SK-N-SH (cell line): ENCODE data around the gene ASAP3.

Source experiments
- CTCF ChIP-seq: fragments of 200-600 bp; sonication (generic); IDR thresholded peaks from 2 replicates; pipeline ENCODE4 v1.6.1; 2017; ENCODE audit warnings: antibody characterized with exemption, mild to moderate bottlenecking, moderate library complexity
- GABPA ChIP-seq: IDR thresholded peaks from 2 replicates; pipeline ENCODE4 v1.4.0; 2012; ENCODE audit warnings: low read depth, mild to moderate bottlenecking
- JUND ChIP-seq: IDR thresholded peaks from 2 replicates; pipeline ENCODE4 v1.4.0; 2012
- POLR2AphosphoS5 ChIP-seq: IDR thresholded peaks from 2 replicates; pipeline ENCODE4 v1.6.1; 2012; ENCODE audit warnings: low read depth, low read length
- REST ChIP-seq: IDR thresholded peaks from 2 replicates; pipeline ENCODE4 v1.6.1; 2012; ENCODE audit warnings: mild to moderate bottlenecking, low read depth, low read length, moderate library complexity
- RFX5 ChIP-seq: IDR thresholded peaks from 2 replicates; pipeline ENCODE4 v1.6.1; 2012; ENCODE audit warnings: mild to moderate bottlenecking, improper control_type of control experiment, low read length
- SMC3 ChIP-seq: IDR thresholded peaks from 2 replicates; pipeline ENCODE4 v1.6.1; 2012; ENCODE audit warnings: low read depth, low read length, improper control_type of control experiment
- USF2 ChIP-seq: fragments of 150-350 bp; IDR thresholded peaks from 2 replicates; pipeline ENCODE4 v1.6.1; 2017; ENCODE audit warnings: antibody characterized with exemption, low read length, low read depth, borderline replicate concordance

- TF ChIP-seq JUND = no peak
- no peak for TF ChIP-seq CTCF
- TF ChIP-seq SMC3 = no peak
- no peak for TF ChIP-seq REST
- TF ChIP-seq USF2 = no peak
- no peak for TF ChIP-seq POLR2AphosphoS5
- no peak for TF ChIP-seq RFX5
- TF ChIP-seq GABPA = no peak
These were observed 103.3 kb downstream of the ASAP3 start for GRCh38 chr1:23380719-23381118.
